ENCODE results near the gene RBM22.
A peak's percentile ranks its signal among the peaks of the same experiment; 100 is the strongest.

Gene RBM22

DNA sequence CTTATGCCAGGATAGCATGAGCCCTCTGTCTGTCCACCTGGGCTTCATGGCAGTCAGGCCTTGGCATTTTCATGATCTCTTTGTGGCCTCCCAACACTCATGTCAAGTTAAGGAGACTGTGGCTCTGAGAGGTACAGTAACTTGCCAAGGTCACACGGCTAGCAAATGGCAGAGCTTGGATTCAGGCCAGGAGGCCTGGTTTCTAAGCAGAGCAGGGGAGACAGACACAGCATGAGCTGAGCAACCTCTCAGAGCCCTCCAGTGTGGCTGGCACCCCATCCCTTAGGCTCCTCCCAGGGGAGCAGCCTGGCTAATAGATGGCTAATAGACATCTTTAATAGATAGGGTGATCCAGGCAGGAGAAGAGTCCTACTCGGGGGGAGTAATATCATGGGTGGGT, 56.3 kb downstream of the RBM22 start:
- TF ChIP-seq, protein P1, sequence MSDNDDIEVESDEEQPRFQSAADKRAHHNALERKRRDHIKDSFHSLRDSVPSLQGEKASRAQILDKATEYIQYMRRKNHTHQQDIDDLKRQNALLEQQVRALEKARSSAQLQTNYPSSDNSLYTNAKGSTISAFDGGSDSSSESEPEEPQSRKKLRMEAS (IDR thresholded peaks at IDR 0.05): no peak; the same call in 1 of the 2 replicates
- TF ChIP-seq EP300 (IDR thresholded peaks at IDR 0.05; ENCODE audit: borderline replicate concordance) (no peak), TAF1 (IDR thresholded peaks at IDR 0.05; ENCODE audit: low read depth) (no peak), ZBTB7A (IDR thresholded peaks at IDR 0.05; ENCODE audit: low read depth) (no peak), NFIC (IDR thresholded peaks at IDR 0.05) (peak; percentile 62; the same call in 1 of the 2 replicates)
- TF ChIP-seq, protein P2, sequence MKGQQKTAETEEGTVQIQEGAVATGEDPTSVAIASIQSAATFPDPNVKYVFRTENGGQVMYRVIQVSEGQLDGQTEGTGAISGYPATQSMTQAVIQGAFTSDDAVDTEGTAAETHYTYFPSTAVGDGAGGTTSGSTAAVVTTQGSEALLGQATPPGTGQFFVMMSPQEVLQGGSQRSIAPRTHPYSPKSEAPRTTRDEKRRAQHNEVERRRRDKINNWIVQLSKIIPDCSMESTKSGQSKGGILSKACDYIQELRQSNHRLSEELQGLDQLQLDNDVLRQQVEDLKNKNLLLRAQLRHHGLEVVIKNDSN (IDR thresholded peaks at IDR 0.05): no peak

DNA sequence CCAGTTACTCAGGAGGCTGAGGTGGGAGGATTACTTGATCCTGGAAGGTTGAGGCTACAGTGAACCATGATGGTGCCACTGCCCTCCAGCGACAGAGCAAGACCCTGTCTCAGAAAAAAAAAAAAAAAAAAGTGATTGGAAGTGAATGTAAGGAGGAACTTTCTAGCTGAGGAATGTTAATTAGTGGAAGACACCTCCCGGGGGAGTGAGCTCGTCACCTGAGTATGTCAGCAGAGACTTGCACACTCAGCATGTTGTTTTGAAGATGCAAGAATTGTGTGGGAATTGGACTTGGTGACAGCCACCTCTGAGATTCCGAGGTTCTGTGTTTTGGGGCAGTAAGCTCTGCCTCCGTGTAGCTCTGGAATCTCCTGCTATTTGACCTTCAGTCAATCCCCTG, 56.8 kb downstream of the RBM22 start:
- TF ChIP-seq YY1 (IDR thresholded peaks at IDR 0.05; ENCODE audit: low read depth) (no peak), TEAD4 (IDR thresholded peaks at IDR 0.05) (0 out of 2 replicates have a peak, but pooled peaks have one; percentile 59), EP300 (IDR thresholded peaks at IDR 0.05; ENCODE audit: borderline replicate concordance) (no peak)

DNA sequence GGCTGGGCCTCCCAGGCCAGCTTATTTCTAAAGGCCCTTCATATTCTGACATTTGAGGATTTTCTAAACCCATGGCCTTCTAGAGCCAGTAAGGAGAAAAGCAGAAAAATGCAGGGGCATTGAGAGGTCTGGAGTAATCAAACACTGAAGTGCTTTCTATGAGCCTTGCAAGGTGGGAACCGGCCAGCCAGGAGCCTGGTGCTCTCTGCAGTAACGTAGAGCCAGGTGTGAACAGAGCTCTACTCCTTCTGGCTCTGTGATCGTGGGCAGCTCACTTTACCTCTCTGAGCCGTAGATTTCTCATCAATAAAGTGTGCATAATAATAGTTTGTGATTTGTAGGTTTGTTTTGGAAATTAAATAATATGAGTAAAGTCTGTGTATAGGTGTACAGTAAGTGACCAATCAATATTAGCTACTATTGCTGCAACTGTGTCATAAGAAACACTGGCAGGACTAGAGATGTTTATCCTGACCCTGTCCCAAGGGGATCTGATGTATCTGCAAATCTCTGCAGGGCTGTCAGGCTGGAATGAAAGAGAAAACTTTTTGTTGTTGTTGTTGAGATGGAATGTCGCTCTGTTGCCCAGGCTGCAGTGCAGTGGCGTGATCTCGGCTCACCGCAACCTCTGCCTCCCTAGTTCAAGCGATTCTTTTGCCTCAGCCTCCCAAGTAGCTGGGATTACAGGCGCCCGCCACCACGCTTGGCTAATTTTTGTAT, 57.7 kb downstream of the RBM22 start:
- TF ChIP-seq EGR1 (IDR thresholded peaks at IDR 0.05) (no peak), FOXM1 (IDR thresholded peaks at IDR 0.05; ENCODE audit: borderline replicate concordance, low read depth) (no peak), CEBPB (IDR thresholded peaks at IDR 0.05) (no peak), RAD21 (IDR thresholded peaks at IDR 0.05; ENCODE audit: low read depth) (no peak), TAF1 (IDR thresholded peaks at IDR 0.05; ENCODE audit: low read depth) (no peak), YY1 (IDR thresholded peaks at IDR 0.05; ENCODE audit: low read depth) (no peak), TEAD4 (IDR thresholded peaks at IDR 0.05) (no peak), CREB1 (IDR thresholded peaks at IDR 0.05; ENCODE audit: low read depth) (no peak), EP300 (IDR thresholded peaks at IDR 0.05; ENCODE audit: borderline replicate concordance) (no peak), TCF12 (IDR thresholded peaks at IDR 0.05; ENCODE audit: low read depth) (no peak), ZBTB7A (IDR thresholded peaks at IDR 0.05; ENCODE audit: low read depth) (no peak), NFIC (IDR thresholded peaks at IDR 0.05) (no peak)
- TF ChIP-seq, protein P3, sequence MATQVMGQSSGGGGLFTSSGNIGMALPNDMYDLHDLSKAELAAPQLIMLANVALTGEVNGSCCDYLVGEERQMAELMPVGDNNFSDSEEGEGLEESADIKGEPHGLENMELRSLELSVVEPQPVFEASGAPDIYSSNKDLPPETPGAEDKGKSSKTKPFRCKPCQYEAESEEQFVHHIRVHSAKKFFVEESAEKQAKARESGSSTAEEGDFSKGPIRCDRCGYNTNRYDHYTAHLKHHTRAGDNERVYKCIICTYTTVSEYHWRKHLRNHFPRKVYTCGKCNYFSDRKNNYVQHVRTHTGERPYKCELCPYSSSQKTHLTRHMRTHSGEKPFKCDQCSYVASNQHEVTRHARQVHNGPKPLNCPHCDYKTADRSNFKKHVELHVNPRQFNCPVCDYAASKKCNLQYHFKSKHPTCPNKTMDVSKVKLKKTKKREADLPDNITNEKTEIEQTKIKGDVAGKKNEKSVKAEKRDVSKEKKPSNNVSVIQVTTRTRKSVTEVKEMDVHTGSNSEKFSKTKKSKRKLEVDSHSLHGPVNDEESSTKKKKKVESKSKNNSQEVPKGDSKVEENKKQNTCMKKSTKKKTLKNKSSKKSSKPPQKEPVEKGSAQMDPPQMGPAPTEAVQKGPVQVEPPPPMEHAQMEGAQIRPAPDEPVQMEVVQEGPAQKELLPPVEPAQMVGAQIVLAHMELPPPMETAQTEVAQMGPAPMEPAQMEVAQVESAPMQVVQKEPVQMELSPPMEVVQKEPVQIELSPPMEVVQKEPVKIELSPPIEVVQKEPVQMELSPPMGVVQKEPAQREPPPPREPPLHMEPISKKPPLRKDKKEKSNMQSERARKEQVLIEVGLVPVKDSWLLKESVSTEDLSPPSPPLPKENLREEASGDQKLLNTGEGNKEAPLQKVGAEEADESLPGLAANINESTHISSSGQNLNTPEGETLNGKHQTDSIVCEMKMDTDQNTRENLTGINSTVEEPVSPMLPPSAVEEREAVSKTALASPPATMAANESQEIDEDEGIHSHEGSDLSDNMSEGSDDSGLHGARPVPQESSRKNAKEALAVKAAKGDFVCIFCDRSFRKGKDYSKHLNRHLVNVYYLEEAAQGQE (IDR thresholded peaks at IDR 0.05; ENCODE audit: low read depth): no peak
- TF ChIP-seq, protein P2 (IDR thresholded peaks at IDR 0.05): no peak
- TF ChIP-seq, protein P1 (IDR thresholded peaks at IDR 0.05): no peak

DNA sequence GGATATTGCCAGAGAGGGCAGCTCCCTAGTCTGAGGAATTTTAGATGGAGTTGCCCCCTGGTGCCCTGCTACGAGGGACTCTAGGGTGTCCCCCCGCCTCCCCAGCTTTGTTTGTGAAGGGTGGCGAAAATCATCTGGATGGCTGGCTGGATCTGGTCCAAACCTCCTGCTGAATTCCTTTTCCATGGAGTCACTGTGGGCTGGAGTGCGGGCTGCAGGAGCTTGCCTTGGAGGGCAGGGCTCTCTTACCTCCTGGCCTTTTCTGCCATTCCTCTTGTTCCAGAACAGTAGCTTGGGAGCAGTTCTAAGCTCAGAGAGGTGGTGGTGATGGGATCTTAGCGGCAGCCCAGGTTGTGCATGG, 58.3 kb downstream of the RBM22 start:
- TF ChIP-seq NFIC (IDR thresholded peaks at IDR 0.05) (peak; percentile 97), TEAD4 (IDR thresholded peaks at IDR 0.05) (peak; percentile 96), CREB1 (IDR thresholded peaks at IDR 0.05; ENCODE audit: low read depth) (0 out of 2 replicates have a peak, but pooled peaks have one; percentile 15), TCF12 (IDR thresholded peaks at IDR 0.05; ENCODE audit: low read depth) (peak; percentile 93), EGR1 (IDR thresholded peaks at IDR 0.05) (no peak), YY1 (IDR thresholded peaks at IDR 0.05; ENCODE audit: low read depth) (peak; percentile 66; the same call in 1 of the 2 replicates), RAD21 (IDR thresholded peaks at IDR 0.05; ENCODE audit: low read depth) (peak; percentile 28), EP300 (IDR thresholded peaks at IDR 0.05; ENCODE audit: borderline replicate concordance) (peak; percentile 87), ZBTB7A (IDR thresholded peaks at IDR 0.05; ENCODE audit: low read depth) (peak; percentile 66; the same call in 1 of the 2 replicates), FOXM1 (IDR thresholded peaks at IDR 0.05; ENCODE audit: borderline replicate concordance, low read depth) (peak; percentile 76), TAF1 (IDR thresholded peaks at IDR 0.05; ENCODE audit: low read depth) (peak; percentile 26; the same call in 1 of the 2 replicates), CEBPB (IDR thresholded peaks at IDR 0.05) (peak; percentile 37; the same call in 1 of the 2 replicates)
- TF ChIP-seq, protein P2 (IDR thresholded peaks at IDR 0.05): no peak
- TF ChIP-seq, protein P1 (IDR thresholded peaks at IDR 0.05): peak; percentile 58
- TF ChIP-seq, protein P3 (IDR thresholded peaks at IDR 0.05; ENCODE audit: low read depth): no peak
